ENCODE data around the gene TMCC3.
"Not testable (repeated sequence)": the region's sequence is repeated elsewhere in the genome, so short reads cannot be mapped to it uniquely, and the experiment has no call there.

DNA sequence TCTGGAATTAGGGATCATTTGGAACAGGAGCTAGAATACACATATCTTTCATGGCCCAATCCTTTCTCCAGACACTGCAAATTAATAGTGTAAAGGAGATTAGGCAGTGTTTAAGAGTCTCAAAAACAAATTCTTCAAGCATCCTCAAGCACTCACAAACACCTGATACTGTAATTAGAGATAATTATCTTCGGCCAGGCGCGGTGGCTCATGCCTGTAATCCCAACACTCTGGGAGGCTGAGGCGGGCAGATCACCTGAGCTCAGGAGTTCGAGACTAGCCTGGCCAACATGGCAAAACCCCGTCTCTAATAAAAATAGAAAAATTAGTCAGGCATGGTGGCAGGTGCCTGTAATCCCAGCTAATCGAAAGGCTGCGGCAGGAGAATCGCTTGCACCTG, 57.6 kb downstream of the TMCC3 start:
- TF ChIP-seq, protein P1, sequence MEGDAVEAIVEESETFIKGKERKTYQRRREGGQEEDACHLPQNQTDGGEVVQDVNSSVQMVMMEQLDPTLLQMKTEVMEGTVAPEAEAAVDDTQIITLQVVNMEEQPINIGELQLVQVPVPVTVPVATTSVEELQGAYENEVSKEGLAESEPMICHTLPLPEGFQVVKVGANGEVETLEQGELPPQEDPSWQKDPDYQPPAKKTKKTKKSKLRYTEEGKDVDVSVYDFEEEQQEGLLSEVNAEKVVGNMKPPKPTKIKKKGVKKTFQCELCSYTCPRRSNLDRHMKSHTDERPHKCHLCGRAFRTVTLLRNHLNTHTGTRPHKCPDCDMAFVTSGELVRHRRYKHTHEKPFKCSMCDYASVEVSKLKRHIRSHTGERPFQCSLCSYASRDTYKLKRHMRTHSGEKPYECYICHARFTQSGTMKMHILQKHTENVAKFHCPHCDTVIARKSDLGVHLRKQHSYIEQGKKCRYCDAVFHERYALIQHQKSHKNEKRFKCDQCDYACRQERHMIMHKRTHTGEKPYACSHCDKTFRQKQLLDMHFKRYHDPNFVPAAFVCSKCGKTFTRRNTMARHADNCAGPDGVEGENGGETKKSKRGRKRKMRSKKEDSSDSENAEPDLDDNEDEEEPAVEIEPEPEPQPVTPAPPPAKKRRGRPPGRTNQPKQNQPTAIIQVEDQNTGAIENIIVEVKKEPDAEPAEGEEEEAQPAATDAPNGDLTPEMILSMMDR (IDR thresholded peaks at IDR 0.05; ENCODE audit: borderline replicate concordance, extremely low read depth, low read length, poor library complexity, severe bottlenecking) = not testable (repeated sequence)
- TF ChIP-seq EZH2 (IDR thresholded peaks at IDR 0.05; ENCODE audit: borderline replicate concordance, low read depth, low read length, severe bottlenecking) = not testable (repeated sequence)
